PC-3 (cell line): ENCODE data around the gene GAREM2. TPM values are rescaled to one million over a fixed set of nuclear protein-coding genes. Genes with fewer than 3 reads are reported as not detected.

Experiments used
- ATAC-seq: fragments of 200-7000 bp; cut with Tn5 transposase; 2 replicates; pipeline ENCODE4 v1.9.1; 2020; ENCODE audit warnings: mild to moderate bottlenecking, moderate library complexity
- BruUV-seq: library from RNA; stranded (reverse); fragments of 400-500 nt; replicated peaks from 2 replicates; lab custom pipeline; 2021; lab: Mats Ljungman, UMichigan
- CTCF ChIA-PET: fragments of 300-600 bp; sonication (Branson Sonifier 250); formaldehyde crosslinking; loops from one replicate; lab custom pipeline; 2022; ENCODE audit warnings: antibody characterized with exemption; lab: Charles Lee
- POLR2A ChIA-PET: fragments of 300-600 bp; sonication (Branson Sonifier 250); formaldehyde crosslinking; loops from one replicate; lab custom pipeline; 2022; ENCODE audit warnings: antibody characterized with exemption; ENCODE audit not compliant: unreplicated experiment; lab: Charles Lee
- DNase-seq: peaks from one replicate; pipeline ENCODE4 v3.0.0-alpha.2; 2015
- H2AFZ ChIP-seq: fragments of 300-600 bp; sonication (generic); 2 replicates; pipeline ENCODE4 v1.6.0; 2016; ENCODE audit warnings: antibody characterized with exemption, low read length
- H3F3A ChIP-seq: fragments of 300-600 bp; sonication (generic); one replicate; pipeline ENCODE4 v1.6.0; 2017; ENCODE audit warnings: antibody characterized with exemption, low read length, control low read depth, mild to moderate bottlenecking; ENCODE audit not compliant: unreplicated experiment
- H3K27ac ChIP-seq: fragments of 300-600 bp; sonication (generic); 2 replicates; pipeline ENCODE4 v1.5.1; 2016; ENCODE audit warnings: mild to moderate bottlenecking, low read length
- H3K27me3 ChIP-seq: fragments of 300-600 bp; sonication (generic); 2 replicates; pipeline ENCODE4 v1.6.1; 2016; ENCODE audit warnings: low read length, mixed read lengths
- H3K36me3 ChIP-seq: fragments of 300-600 bp; sonication (generic); 2 replicates; pipeline ENCODE4 v1.6.1; 2016; ENCODE audit warnings: low read depth, mixed run types, low read length, mixed read lengths
- H3K4me1 ChIP-seq: fragments of 300-600 bp; sonication (generic); 2 replicates; pipeline ENCODE4 v1.5.1; 2016; ENCODE audit warnings: low read length; ENCODE audit not compliant: insufficient read depth
- H3K4me2 ChIP-seq: fragments of 300-600 bp; sonication (generic); 2 replicates; pipeline ENCODE4 v1.6.0; 2016; ENCODE audit warnings: low read length
- H3K4me3 ChIP-seq: fragments of 300-600 bp; sonication (generic); 2 replicates; pipeline ENCODE4 v1.5.1; 2016; ENCODE audit warnings: mild to moderate bottlenecking, low read length, mixed read lengths
- H3K79me2 ChIP-seq: fragments of 300-600 bp; sonication (generic); 2 replicates; pipeline ENCODE4 v1.6.1; 2017; ENCODE audit warnings: low read length, mixed read lengths
- H3K9ac ChIP-seq: fragments of 300-600 bp; sonication (generic); 2 replicates; pipeline ENCODE4 v1.6.0; 2016; ENCODE audit warnings: mild to moderate bottlenecking, low read length
- H3K9me2 ChIP-seq: fragments of 300-600 bp; sonication (generic); replicated peaks from 2 replicates; pipeline ENCODE4 v1.6.1; 2016; ENCODE audit warnings: mixed run types, low read length, mixed read lengths
- H3K9me3 ChIP-seq: fragments of 300-600 bp; sonication (generic); 2 replicates; pipeline ENCODE4 v1.6.1; 2016; ENCODE audit warnings: low read length, mixed read lengths
- H4K20me1 ChIP-seq: fragments of 300-600 bp; sonication (generic); 2 replicates; pipeline ENCODE4 v1.6.1; 2016; ENCODE audit warnings: low read length, mixed read lengths
- CTCF ChIP-seq: fragments of 300-600 bp; sonication (generic); conservative IDR thresholded peaks from 2 replicates; pipeline ENCODE4 v1.5.1; 2017; ENCODE audit warnings: antibody characterized with exemption, low read depth, mild to moderate bottlenecking, low read length
- EZH2 ChIP-seq: fragments of 300-600 bp; sonication (generic); IDR thresholded peaks from one replicate; pipeline ENCODE4 v1.6.1; 2017; ENCODE audit warnings: antibody characterized with exemption, mild to moderate bottlenecking, low read length; ENCODE audit not compliant: unreplicated experiment
- EZH2phosphoT487 ChIP-seq: fragments of 300-600 bp; sonication (generic); IDR thresholded peaks from 2 replicates; pipeline ENCODE4 v1.6.1; 2018; ENCODE audit warnings: mild to moderate bottlenecking, antibody characterized with exemption, low read length, borderline replicate concordance
- intact Hi-C: fragments of 100-400 bp; cut with micrococcal nuclease; formaldehyde crosslinking; loops from 2 replicates; pipeline ENCODE4 v1.9.0; 2023
- total RNA-seq: library from RNA; depleted of rRNA; stranded (reverse); fragments of >200 nt; gene quantifications from 2 replicates; pipeline ENCODE4 v1.2.3, GENCODE V29; 2014

The GAREM2 gene
- total RNA-seq, 1 experiment from 2014 or later: 1.4 TPM

GRCh38 chr2:26178746-26179436 lies 6.0 kb downstream of the GAREM2 start:
- peak; percentile 17 for DNase-seq
- Histone ChIP-seq H4K20me1 (no peaks in the 10 kb centered on the region), H3F3A (no peaks in the 10 kb centered on the region), H3K36me3 (no peaks in the 10 kb centered on the region), H3K9me3 (no peaks in the 10 kb centered on the region), H3K4me1 (0 out of 2 replicates have a peak, but pooled peaks cover 4% of the 10 kb centered on the region), H3K79me2 (no peaks in the 10 kb centered on the region), H3K9ac (peak overlapping the region; percentile 31; the same call in 1 of the 2 replicates), H3K9me2 (no peaks in the 10 kb centered on the region), H2AFZ (peak overlapping the region; percentile 85), H3K27ac (no peak overlapping the region), H3K4me3 (peak overlapping the region; percentile 66), H3K4me2 (peak overlapping the region; percentile 87), H3K27me3 (no peaks in the 10 kb centered on the region)
- peak; percentile 62 for ATAC-seq
- BruUV-seq: no TSS peak
- CTCF ChIA-PET: no interaction called here
- intact Hi-C loops: no loop called here
- POLR2A ChIA-PET: no interaction called here
- TF ChIP-seq CTCF: no peak
- TF ChIP-seq EZH2: no peak
- no peak for TF ChIP-seq EZH2phosphoT487

- no peak overlapping the region for H3K9ac ChIP-seq
- H2AFZ ChIP-seq: peak overlapping the region; percentile 85
- BruUV-seq: no TSS peak
- 0 out of 2 replicates have a peak, but pooled peaks cover 4% of the 10 kb centered on the region for H3K4me1 ChIP-seq
- H3K9me3 ChIP-seq: no peaks in the 10 kb centered on the region
- ChIA-PET CTCF (no interaction called here), POLR2A (no interaction called here)
- TF ChIP-seq CTCF: no peak
- TF ChIP-seq EZH2phosphoT487: no peak
- TF ChIP-seq EZH2: no peak
- no peaks in the 10 kb centered on the region for H3K79me2 ChIP-seq
- ATAC-seq (no peak), DNase-seq (no peak)
- H3K4me3 ChIP-seq: peak overlapping the region; percentile 66
- H4K20me1 ChIP-seq: no peaks in the 10 kb centered on the region
- no peaks in the 10 kb centered on the region for H3K9me2 ChIP-seq
- intact Hi-C loops: no loop called here
- no peaks in the 10 kb centered on the region for H3K36me3 ChIP-seq
- peak overlapping the region; percentile 87 for H3K4me2 ChIP-seq
- H3K27me3 ChIP-seq: no peaks in the 10 kb centered on the region
- no peak overlapping the region for H3K27ac ChIP-seq
- no peaks in the 10 kb centered on the region for H3F3A ChIP-seq
These were observed 6.6 kb downstream of the GAREM2 start for GRCh38 chr2:26179446-26179913.

- no peaks in the 10 kb centered on the region for H3K27me3 ChIP-seq
- no peak overlapping the region for H3K4me3 ChIP-seq
- no TSS peak for BruUV-seq
- 0 out of 2 replicates have a peak, but pooled peaks cover 4% of the 10 kb centered on the region for H3K4me1 ChIP-seq
- no peak overlapping the region for H3K4me2 ChIP-seq
- no peaks in the 10 kb centered on the region for H3K9me3 ChIP-seq
- H3K79me2 ChIP-seq: no peaks in the 10 kb centered on the region
- ChIA-PET CTCF (no interaction called here), POLR2A (no interaction called here)
- no peaks in the 10 kb centered on the region for H3K36me3 ChIP-seq
- intact Hi-C loops: no loop called here
- no peak overlapping the region for H2AFZ ChIP-seq
- no peak overlapping the region for H3K27ac ChIP-seq
- ATAC-seq (no peak), DNase-seq (no peak)
- no peaks in the 10 kb centered on the region for H4K20me1 ChIP-seq
- no peaks in the 10 kb centered on the region for H3F3A ChIP-seq
- no peak overlapping the region for H3K9ac ChIP-seq
- TF ChIP-seq EZH2: no peak
- TF ChIP-seq EZH2phosphoT487: no peak
- no peak for TF ChIP-seq CTCF
- no peaks in the 10 kb centered on the region for H3K9me2 ChIP-seq
These were observed 9.6 kb downstream of the GAREM2 start for GRCh38 chr2:26182441-26182840.
